Measurements from ENCODE around the gene CYB561.

CYB561 gene

DNA sequence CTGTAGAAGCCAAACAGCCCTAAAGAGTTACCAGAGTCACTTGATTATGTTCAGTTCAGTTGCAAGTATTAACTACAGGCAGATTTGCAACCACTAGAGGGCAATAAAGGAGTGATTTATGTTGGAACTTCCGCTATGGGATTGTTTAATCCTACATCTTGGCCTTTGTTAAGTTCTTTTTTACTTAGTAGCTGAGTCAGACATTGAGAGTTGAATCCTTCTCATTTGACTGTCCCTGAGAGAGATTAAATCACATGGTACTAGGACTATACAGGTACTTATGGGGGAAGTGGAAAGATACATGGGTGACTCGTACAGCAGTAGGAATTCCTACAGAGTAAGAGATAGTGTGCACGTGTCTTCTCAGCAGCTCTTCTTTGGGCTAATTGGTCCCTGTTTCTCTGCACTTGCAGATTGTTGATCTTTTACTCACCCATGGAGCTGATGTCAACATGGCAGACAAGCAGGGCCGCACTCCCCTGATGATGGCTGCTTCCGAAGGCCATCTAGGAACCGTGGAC is 40.3 kb downstream of the CYB561 start:
- DNase-seq, result no peak

DNA sequence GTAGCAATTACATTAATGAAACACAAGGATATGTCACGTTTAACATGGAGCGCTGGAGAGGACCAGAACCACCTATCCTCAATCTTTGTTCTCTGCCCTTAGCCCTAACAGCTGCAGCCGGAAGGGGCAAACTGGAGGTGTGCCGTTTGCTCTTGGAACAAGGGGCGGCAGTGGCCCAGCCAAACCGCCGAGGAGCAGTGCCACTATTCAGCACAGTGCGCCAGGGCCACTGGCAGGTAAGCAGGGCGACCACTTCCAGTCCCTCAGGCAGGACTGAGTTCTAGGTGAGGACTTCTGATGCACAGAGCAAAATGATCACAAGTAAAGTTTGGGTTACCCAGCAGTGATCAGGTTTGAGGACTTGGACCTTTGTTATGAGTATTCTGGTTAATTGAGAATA is 41.1 kb downstream of the CYB561 start:
- DNase-seq, result no peak

GRCh38 chr17:63402431-63403212 is 43.5 kb downstream of the CYB561 start:
- no peak for DNase-seq

DNA sequence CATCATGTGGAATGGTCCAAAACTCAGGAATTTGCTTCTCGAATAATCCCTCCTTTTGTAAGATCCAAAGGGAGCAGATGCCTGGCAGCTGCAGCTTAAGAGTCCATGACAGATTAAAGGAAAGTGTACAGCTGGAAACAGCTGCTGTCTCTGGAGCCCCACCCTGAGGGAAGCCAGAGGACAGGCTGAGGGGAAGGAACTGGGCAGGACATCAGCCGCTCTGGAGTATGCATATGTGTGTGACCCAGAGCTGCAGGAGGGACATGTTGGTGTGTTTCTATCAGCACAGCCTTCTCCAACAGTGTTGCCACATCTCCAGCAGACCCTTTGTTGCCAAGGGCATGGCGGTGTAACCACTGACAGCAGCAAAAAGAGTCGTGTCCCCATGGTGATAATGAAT is 46.2 kb downstream of the CYB561 start:
- DNase-seq, result no peak

DNA sequence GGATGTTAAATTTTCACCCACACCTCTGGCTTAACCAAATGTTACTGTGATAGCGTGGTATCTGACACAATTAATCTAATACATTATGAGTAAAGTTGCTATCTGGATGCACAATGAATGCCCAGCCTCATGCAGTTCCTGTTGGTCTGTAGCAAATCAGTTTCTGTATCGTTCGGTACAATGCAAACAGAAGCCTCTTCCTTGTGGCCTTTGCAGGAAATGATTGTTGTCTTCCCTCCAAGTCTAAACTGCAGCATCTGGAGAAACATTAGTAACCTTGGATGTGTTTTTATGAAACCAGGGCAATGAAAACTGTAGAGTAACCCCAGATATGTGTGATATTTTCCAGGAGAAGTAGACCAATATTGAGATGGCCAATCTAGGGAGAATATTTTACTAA is 46.8 kb downstream of the CYB561 start:
- DNase-seq, result no peak

DNA sequence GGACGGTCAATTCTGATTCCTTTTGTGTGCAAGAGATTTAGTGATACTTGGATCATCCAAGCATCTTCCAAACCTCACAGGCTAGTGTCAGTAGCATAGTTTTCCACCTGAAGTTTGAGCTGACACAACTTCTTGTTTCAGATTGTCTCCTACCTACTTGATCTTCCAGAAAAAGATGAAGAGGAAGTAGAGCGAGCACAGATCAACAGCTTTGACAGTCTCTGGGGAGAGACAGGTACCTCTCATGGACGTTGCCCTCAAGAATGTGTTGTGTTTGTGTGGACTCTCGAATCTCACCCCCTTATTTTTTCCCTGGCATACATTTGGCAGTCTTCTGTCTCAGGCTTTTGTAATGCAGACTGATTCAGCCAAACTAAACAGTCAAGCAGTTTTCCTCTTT is 47.4 kb downstream of the CYB561 start:
- no peak for DNase-seq

GRCh38 chr17:63395075-63395805 is 50.9 kb downstream of the CYB561 start:
- DNase-seq, result no peak

- no peak for DNase-seq
Observed at GRCh38 chr17:63390090-63390489, 56.0 kb downstream of the CYB561 start.

- no peak for DNase-seq
Observed at GRCh38 chr17:63387656-63388340, 58.3 kb downstream of the CYB561 start.

- no peak for DNase-seq
Observed at GRCh38 chr17:63382826-63383225, 63.3 kb downstream of the CYB561 start.

Data from stimulated activated CD4-positive, alpha-beta T cell treated with anti-CD3 and anti-CD28 coated beads, Interleukin-1b, Interleukin-23, amount 100 ng/mL, for 48 hours (primary cell).